Sigmoid colon (tissue), 4 donors: ENCODE data around the gene VEPH1.

Source experiments
- EP300 ChIP-seq, 4 donors: sonication (generic); formaldehyde crosslinking; IDR thresholded peaks; one replicate each; pipeline ENCODE4 v1.6.1; 2017; ENCODE audit warnings: antibody characterized with exemption in 4 of 4
- POLR2AphosphoS5 ChIP-seq, 4 donors: sonication (generic); formaldehyde crosslinking; IDR thresholded peaks; one replicate each; pipeline ENCODE4 v1.6.1; 2017; ENCODE audit warnings: antibody characterized with exemption in 4 of 4

DNA sequence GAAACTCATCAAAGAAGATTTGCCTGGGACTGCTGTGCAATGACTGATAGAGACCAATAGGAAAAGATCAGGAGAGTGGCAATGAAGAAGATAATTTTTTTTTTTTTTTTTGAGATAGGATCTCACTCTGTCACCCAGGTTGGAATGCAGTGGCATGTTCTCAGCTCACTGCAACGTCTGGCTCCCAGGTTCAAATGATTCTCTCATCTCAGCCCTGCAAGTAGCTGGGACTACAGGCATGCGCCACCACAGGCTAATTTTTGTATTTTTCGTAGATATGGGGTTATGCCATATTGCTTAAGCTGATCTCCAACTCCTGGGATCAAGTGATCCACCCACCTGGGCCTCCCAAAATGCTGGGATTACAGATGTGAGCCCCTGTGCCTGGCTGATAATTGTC lies 226.4 kb downstream of the VEPH1 start:
- no peak for TF ChIP-seq POLR2AphosphoS5 (IDR thresholded peaks at IDR 0.05)
- TF ChIP-seq EP300 (IDR thresholded peaks at IDR 0.05): no peak
